GM19099 (cell line): Measurements from ENCODE around the gene ZNF202.
A peak's percentile ranks its signal among the peaks of the same experiment; 100 is the strongest.

ENCODE experiments used
- POLR2A ChIP-seq: IDR thresholded peaks from 3 replicates; pipeline ENCODE4 v1.6.1; 2011; ENCODE audit warnings: low read depth; ENCODE audit not compliant: insufficient read length; ENCODE audit errors: extremely low read depth

The ZNF202 gene

GRCh38 chr11:123741159-123742030 is at the start of gene ZNF202:
Gene ZNF202, minus strand, starts transcription at chr11:123741660. Its CDS starts 10,772 bp downstream, at chr11:123730888.
- peak; percentile 68 for TF ChIP-seq POLR2A

DNA sequence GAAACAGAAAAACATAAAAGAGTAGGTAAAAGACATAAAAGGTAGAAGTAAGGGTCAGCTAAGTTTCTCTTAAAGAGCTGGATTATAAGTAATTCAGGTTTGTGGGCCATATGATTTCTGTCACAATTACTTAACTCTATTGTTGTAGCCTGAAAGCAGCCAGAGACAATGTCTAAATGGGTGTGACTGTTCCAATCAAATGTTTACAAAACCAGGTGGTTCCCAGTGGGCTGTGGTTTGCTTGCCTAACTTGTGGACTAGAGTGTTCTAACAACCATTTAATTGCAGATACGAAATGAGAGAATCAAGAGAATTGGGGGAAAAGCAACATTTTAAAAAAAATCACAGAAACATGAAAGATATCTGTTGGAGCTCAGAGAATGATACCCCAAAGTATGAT is 42.1 kb upstream of the ZNF202 start:
- TF ChIP-seq POLR2A: no peak

DNA sequence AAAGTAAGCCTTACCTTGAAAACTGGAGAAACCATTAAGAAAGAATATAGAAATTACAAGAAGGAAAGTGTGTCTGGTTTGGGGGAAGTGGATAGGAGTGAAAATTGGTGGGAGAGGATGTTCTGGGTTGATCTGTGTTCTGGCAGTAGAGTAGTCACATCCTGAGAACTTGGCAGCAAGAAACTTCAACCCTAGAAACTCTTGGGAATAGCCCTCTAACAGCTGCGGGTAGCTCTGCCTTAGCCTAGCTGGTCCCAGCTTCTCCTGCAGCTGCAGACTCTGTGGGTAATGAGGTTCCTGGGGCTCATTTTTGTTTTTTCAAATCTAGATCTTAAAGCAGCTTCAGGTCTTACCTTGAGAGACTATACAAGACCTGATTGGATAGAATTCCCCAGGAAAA is 37.1 kb upstream of the ZNF202 start:
- no peak for TF ChIP-seq POLR2A

GRCh38 chr11:123775715-123776549 is 34.5 kb upstream of the ZNF202 start:
- TF ChIP-seq POLR2A: no peak

GRCh38 chr11:123775289-123775688 is 33.8 kb upstream of the ZNF202 start:
- TF ChIP-seq POLR2A: no peak

- no peak for TF ChIP-seq POLR2A
These were observed 32.5 kb upstream of the ZNF202 start for GRCh38 chr11:123773959-123774358.

DNA sequence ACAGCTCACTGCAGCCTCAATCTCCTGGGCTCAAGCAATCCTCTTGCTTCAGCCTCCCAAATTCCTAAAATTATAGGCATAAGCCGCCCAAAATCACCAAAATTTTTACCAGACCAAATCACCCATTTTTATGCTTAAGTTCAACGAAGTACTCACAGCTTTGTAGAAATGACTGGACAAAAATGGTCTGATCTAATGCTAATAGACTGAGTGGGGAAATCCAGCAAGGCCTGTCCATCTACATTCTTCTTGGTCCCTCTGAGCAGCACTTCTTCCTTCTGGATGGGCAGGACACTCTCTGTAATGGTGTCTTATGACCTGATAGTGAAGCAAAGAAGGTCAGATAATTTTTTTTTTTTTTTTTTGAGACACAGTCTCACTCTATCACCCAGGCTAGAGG is 31.6 kb upstream of the ZNF202 start:
- no peak for TF ChIP-seq POLR2A

DNA sequence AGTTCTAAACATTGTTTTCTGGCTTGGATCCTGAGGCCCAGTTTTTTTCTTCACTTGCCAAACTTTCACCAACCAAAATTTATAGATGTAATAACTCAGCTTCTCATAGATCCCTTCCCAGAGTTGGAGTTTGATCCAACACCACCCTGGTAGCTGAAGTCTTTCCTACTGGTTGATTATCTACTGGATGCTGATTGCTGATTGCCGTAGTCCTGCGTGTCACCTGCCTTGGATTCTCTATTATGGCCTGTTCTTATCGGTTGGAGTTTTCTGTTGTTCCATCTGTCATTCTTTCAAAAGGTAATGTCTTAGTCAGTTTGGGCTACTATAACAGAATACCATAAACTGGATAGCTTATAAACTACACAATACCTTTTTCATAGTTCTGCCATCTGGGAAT is 30.2 kb upstream of the ZNF202 start:
- TF ChIP-seq POLR2A: no peak

DNA sequence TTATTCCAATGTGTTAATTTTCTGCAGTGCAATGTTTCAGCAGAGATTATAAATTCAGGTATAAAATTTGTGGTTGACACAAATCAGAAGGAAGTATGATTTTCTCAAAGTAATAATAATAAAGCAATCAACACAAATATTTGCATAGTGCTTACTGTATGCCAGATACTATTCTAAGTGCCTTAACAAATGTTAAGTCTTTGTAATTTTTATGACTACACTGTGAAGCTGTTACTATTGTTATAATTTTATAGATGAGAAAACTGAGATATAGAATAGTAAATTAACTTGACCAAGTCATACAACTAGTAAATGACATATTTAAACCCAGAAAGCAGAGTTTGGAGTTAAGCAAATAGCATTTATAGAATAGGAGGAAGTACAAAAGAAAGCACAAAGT is 29.3 kb upstream of the ZNF202 start:
- no peak for TF ChIP-seq POLR2A

DNA sequence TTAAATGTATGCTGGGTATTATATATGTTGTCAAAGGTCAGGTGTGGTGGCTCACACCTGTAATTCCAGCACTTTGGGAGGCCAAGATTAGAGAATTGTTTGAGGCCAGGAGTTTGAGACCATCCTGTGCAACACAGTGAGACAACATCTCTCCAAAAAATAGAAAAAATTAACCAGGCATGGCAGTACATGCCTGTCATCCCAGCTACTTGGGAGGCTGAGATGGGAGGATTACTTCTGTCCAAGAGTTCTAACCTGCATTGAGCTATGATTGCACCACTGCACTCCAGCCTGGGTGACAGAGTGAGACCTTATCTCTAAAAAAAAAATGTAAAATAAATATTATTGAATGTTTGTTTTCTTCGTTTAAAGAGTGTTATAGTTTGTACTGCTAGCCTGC is 24.1 kb upstream of the ZNF202 start:
- TF ChIP-seq POLR2A: no peak

DNA sequence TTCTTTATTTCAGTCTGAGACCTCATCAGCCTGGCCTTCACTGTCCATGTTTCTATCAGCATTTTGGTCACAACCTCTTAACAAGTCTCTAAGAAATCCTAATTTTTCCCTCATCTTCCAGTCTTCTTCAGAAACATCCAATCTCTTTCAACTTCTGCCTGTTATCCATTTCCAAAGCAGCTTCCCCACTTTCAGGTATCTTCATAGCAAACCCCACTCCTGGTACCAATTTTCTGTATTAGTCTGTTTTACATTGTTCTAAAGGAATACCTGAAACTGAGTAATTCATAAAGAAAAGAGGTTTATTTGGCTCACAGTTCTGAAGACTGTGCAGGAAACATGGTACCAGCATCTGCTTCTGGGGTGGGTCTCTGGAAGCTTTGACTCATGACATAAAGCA is 21.0 kb upstream of the ZNF202 start:
- no peak for TF ChIP-seq POLR2A

DNA sequence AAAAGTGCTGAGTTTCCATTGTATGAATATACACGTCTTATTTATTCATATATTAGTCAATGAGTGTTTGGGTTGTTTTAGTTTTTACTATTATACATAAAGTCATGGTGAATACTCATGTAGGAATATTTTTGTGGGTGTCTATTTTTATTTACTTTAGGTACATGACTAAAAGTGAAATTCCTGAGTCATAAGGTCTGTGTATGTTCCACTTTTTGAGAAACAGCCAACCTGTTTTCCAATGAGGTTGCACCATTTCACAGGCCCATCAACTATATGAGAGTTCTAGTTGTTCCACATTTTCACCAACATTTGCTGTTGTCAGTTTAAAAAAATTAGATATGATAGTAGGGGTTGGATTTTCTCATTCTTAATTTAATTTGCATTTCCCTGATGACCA is 19.4 kb upstream of the ZNF202 start:
- TF ChIP-seq POLR2A: no peak

DNA sequence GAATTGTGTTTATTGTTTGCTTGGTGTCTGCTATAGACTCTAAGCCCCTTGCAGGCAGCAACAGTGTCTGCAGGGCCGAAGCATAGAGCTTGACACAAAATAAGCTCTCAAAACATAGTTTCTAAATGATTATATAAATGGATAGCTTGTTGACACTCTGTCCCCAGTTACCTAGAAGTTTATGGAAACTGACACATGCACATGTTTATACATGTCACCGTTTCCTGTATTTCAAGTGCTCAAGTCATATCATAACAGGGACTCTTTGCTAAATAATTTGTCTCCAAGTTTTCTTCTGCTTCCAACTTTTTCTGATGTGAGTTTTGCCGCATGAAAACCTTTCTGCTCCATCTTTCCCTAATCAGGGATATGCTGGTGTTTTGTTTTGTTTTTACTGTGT is 16.5 kb upstream of the ZNF202 start:
- no peak for TF ChIP-seq POLR2A

- no peak for TF ChIP-seq POLR2A
These were observed 14.4 kb upstream of the ZNF202 start for GRCh38 chr11:123755813-123756212.

GRCh38 chr11:123755344-123755743 is 13.9 kb upstream of the ZNF202 start:
- TF ChIP-seq POLR2A: no peak

DNA sequence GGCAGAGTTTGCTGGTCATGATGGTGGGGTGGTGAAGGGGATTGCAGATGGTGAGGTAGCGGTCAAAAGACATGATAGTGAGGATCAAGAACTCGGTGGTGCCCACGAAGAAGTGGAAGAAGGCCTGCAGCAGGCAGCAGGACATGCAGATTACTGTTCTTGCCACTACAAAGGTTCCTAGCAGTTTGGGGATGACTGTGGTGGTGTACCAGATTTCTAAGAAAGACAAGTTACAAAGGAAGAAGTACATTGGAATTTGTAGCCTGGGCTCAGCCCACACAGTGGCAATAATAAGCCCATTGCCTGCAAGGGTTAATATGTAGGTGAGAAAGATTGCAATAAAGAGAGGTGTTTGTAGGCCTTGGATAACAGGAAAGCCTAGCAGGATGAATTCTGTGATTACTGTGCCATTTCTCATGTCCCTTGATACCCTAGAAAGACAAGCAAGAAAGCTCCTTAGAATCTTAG is 12.7 kb upstream of the ZNF202 start, which contains the start of gene OR6X1:
TSS of gene OR6X1 (minus strand) at position 418 of the 468 bp plus-strand sequence. CDS start at position 418, 0 bp downstream.
- no peak for TF ChIP-seq POLR2A
